Measurements from ENCODE around the gene FUT7. TPM values are rescaled to one million over a fixed set of nuclear protein-coding genes. Genes with fewer than 3 reads are reported as not detected.

Gene FUT7
- total RNA-seq, 1 donor from 2014 or later: 0.20 TPM

GRCh38 chr9:137023157-137023556, 8.7 kb downstream of the FUT7 start:
- Mint-ChIP-seq H3K27ac (ENCODE audit: unreplicated experiment) (no peak overlapping the region), H3K27me3 (ENCODE audit: unreplicated experiment) (peaks cover 4% of the 10 kb centered on the region)

GRCh38 chr9:137022662-137023008, 9.3 kb downstream of the FUT7 start:
- Mint-ChIP-seq H3K4me1 (ENCODE audit: low read depth, unreplicated experiment) (peaks cover 2% of the 10 kb centered on the region), H3K27ac (ENCODE audit: unreplicated experiment) (no peak overlapping the region), H3K36me3 (ENCODE audit: unreplicated experiment) (no peaks in the 10 kb centered on the region), H3K27me3 (ENCODE audit: unreplicated experiment) (peaks cover 4% of the 10 kb centered on the region), H3K4me3 (ENCODE audit: unreplicated experiment) (no peak overlapping the region), H3K9me3 (ENCODE audit: unreplicated experiment) (peaks cover 4% of the 10 kb centered on the region)
- DNase-seq: no peak
- TF ChIP-seq CTCF (IDR thresholded peaks at IDR 0.05; ENCODE audit: partially characterized antibody, unreplicated experiment): no peak

More at GRCh38 chr9:137023157-137023556, 8.7 kb downstream of the FUT7 start:
- peaks cover 2% of the 10 kb centered on the region for H3K4me1 Mint-ChIP-seq (ENCODE audit: low read depth, unreplicated experiment)
- H3K4me3 Mint-ChIP-seq (ENCODE audit: unreplicated experiment): peak overlapping the region; percentile 38
- no peak for DNase-seq
- no peak for TF ChIP-seq CTCF (IDR thresholded peaks at IDR 0.05; ENCODE audit: partially characterized antibody, unreplicated experiment)
- H3K36me3 Mint-ChIP-seq (ENCODE audit: unreplicated experiment): no peaks in the 10 kb centered on the region
- peaks cover 4% of the 10 kb centered on the region for H3K9me3 Mint-ChIP-seq (ENCODE audit: unreplicated experiment)

GRCh38 chr9:137021979-137022661, 9.8 kb downstream of the FUT7 start:
- H3K4me1 Mint-ChIP-seq (ENCODE audit: low read depth, unreplicated experiment): peaks cover 2% of the 10 kb centered on the region
- no peak for DNase-seq
- no peaks in the 10 kb centered on the region for H3K36me3 Mint-ChIP-seq (ENCODE audit: unreplicated experiment)
- peaks cover 2% of the 10 kb centered on the region for H3K9me3 Mint-ChIP-seq (ENCODE audit: unreplicated experiment)
- no peak overlapping the region for H3K4me3 Mint-ChIP-seq (ENCODE audit: unreplicated experiment)
- H3K27me3 Mint-ChIP-seq (ENCODE audit: unreplicated experiment): peaks cover 2% of the 10 kb centered on the region
- no peak overlapping the region for H3K27ac Mint-ChIP-seq (ENCODE audit: unreplicated experiment)
- no peak for TF ChIP-seq CTCF (IDR thresholded peaks at IDR 0.05; ENCODE audit: partially characterized antibody, unreplicated experiment)

GRCh38 chr9:137021568-137021978, 10.3 kb downstream of the FUT7 start:
- Mint-ChIP-seq H3K4me1 (ENCODE audit: low read depth, unreplicated experiment) (peaks cover 2% of the 10 kb centered on the region), H3K36me3 (ENCODE audit: unreplicated experiment) (no peaks in the 10 kb centered on the region), H3K27me3 (ENCODE audit: unreplicated experiment) (peaks cover 5% of the 10 kb centered on the region), H3K9me3 (ENCODE audit: unreplicated experiment) (peaks cover 1% of the 10 kb centered on the region), H3K4me3 (ENCODE audit: unreplicated experiment) (no peak overlapping the region), H3K27ac (ENCODE audit: unreplicated experiment) (no peak overlapping the region)
- no peak for TF ChIP-seq CTCF (IDR thresholded peaks at IDR 0.05; ENCODE audit: partially characterized antibody, unreplicated experiment)
- DNase-seq: no peak

- TF ChIP-seq CTCF (IDR thresholded peaks at IDR 0.05; ENCODE audit: partially characterized antibody, unreplicated experiment): no peak
- Mint-ChIP-seq H3K36me3 (ENCODE audit: unreplicated experiment) (no peaks in the 10 kb centered on the region), H3K4me3 (ENCODE audit: unreplicated experiment) (no peak overlapping the region), H3K9me3 (ENCODE audit: unreplicated experiment) (peaks cover 1% of the 10 kb centered on the region), H3K27ac (ENCODE audit: unreplicated experiment) (no peak overlapping the region), H3K27me3 (ENCODE audit: unreplicated experiment) (peaks cover 5% of the 10 kb centered on the region), H3K4me1 (ENCODE audit: low read depth, unreplicated experiment) (peaks cover 2% of the 10 kb centered on the region)
- no peak for DNase-seq
These were observed 10.9 kb downstream of the FUT7 start for GRCh38 chr9:137020771-137021567.
